Endometrial microvascular endothelial cells (primary cell): ENCODE results near the gene SPON2. TPM values are rescaled to one million over a fixed set of nuclear protein-coding genes. Genes with fewer than 3 reads are reported as not detected.

Experiments used
- in situ Hi-C: cut with HindIII; loops from 2 replicates; pipeline ENCODE4 v1.10.0; 2017; ENCODE audit warnings: low sequenced_read_pairs, low pct_unique_long_range_greater_than_20kb; ENCODE audit errors: inconsistent ontology term
- total RNA-seq: library from RNA; depleted of rRNA; stranded (reverse); fragments of >200 nt; gene quantifications from one replicate; pipeline ENCODE4 v1.2.3, GENCODE V29; 2015; ENCODE audit errors: inconsistent ontology term

The SPON2 gene
- total RNA-seq: 3.3 TPM

GRCh38 chr4:1172228-1172851, at the start of gene SPON2:
Gene SPON2 (minus strand): TSS chr4:1172583.
- in situ Hi-C loops: loop anchor here (25.0 kb wide), 1 partner anchor 385 kb away; no protein-coding TSS in a partner anchor

- in situ Hi-C loops: no loop called here
These were observed 48.9 kb upstream of the SPON2 start for GRCh38 chr4:1221155-1221870.

GRCh38 chr4:1220566-1220965, 48.2 kb upstream of the SPON2 start:
- in situ Hi-C loops: no loop called here

GRCh38 chr4:1219566-1219950, 47.2 kb upstream of the SPON2 start:
- in situ Hi-C loops: no loop called here

- in situ Hi-C loops: no loop called here
These were observed 46.5 kb upstream of the SPON2 start for GRCh38 chr4:1218634-1219565.

- in situ Hi-C loops: no loop called here
These were observed 45.0 kb upstream of the SPON2 start for GRCh38 chr4:1217366-1217765.

GRCh38 chr4:1216869-1217294, 44.5 kb upstream of the SPON2 start:
- in situ Hi-C loops: no loop called here

GRCh38 chr4:1216076-1216614, 43.8 kb upstream of the SPON2 start:
- in situ Hi-C loops: no loop called here

GRCh38 chr4:1215141-1216075, 43.0 kb upstream of the SPON2 start:
- in situ Hi-C loops: no loop called here

- in situ Hi-C loops: no loop called here
These were observed 42.0 kb upstream of the SPON2 start for GRCh38 chr4:1214101-1215095.

- in situ Hi-C loops: no loop called here
These were observed 41.1 kb upstream of the SPON2 start for GRCh38 chr4:1213336-1213995.

- in situ Hi-C loops: no loop called here
These were observed 40.4 kb upstream of the SPON2 start for GRCh38 chr4:1212546-1213335.

- in situ Hi-C loops: no loop called here
These were observed 39.6 kb upstream of the SPON2 start for GRCh38 chr4:1211891-1212545.

- in situ Hi-C loops: no loop called here
These were observed 39.0 kb upstream of the SPON2 start for GRCh38 chr4:1211371-1211770.

GRCh38 chr4:1210971-1211370, 38.6 kb upstream of the SPON2 start:
- in situ Hi-C loops: no loop called here
